OCI-LY7 (cell line): Measurements from ENCODE around the gene SPATA6L. TPM values are rescaled to one million over a fixed set of nuclear protein-coding genes. Genes with fewer than 3 reads are reported as not detected.
"Not testable (repeated sequence)": the region's sequence is repeated elsewhere in the genome, so short reads cannot be mapped to it uniquely, and the experiment has no call there.

ENCODE experiments used
- BruUV-seq: library from RNA; stranded (reverse); fragments of 400-500 nt; replicated peaks from 2 replicates; lab custom pipeline; 2021; lab: Mats Ljungman, UMichigan
- CTCF ChIA-PET: fragments of 300-600 bp; sonication (Branson Sonifier 250); formaldehyde crosslinking; loops from one replicate; lab custom pipeline; 2022; ENCODE audit warnings: antibody characterized with exemption; ENCODE audit not compliant: unreplicated experiment; lab: Charles Lee
- POLR2A ChIA-PET: fragments of 300-600 bp; sonication (Branson Sonifier 250); formaldehyde crosslinking; loops from one replicate; lab custom pipeline; 2022; ENCODE audit warnings: antibody characterized with exemption; lab: Charles Lee
- DNase-seq: peaks from one replicate; pipeline ENCODE4 v3.0.0-alpha.2; 2015; ENCODE audit warnings: low spot score
- H2AFZ ChIP-seq: fragments of 200-600 bp; sonication (generic), shearing (Covaris generic); 2 replicates; pipeline ENCODE4 v1.6.1; 2014; ENCODE audit warnings: mild to moderate bottlenecking, antibody characterized with exemption, low read length, moderate library complexity
- H3K27ac ChIP-seq: fragments of 200-600 bp; sonication (generic); 2 replicates; pipeline ENCODE4 v1.5.1; 2014; ENCODE audit warnings: mixed run types, low read depth, mild to moderate bottlenecking, moderate library complexity, low read length, inconsistent platforms; ENCODE audit not compliant: poor library complexity, severe bottlenecking
- H3K36me3 ChIP-seq: fragments of 200-600 bp; sonication (generic); 2 replicates; pipeline ENCODE4 v1.6.1; 2014; ENCODE audit warnings: mild to moderate bottlenecking, antibody characterized with exemption, low read length, moderate library complexity, mixed read lengths; ENCODE audit not compliant: insufficient read depth
- H3K4me1 ChIP-seq: fragments of 200-600 bp; sonication (generic); 2 replicates; pipeline ENCODE4 v1.5.1; 2014; ENCODE audit warnings: mild to moderate bottlenecking, low read length; ENCODE audit not compliant: insufficient read depth, poor library complexity, severe bottlenecking
- H3K4me2 ChIP-seq: fragments of 200-600 bp; sonication (generic); 2 replicates; pipeline ENCODE4 v1.6.1; 2014; ENCODE audit warnings: mild to moderate bottlenecking, low read length
- H3K4me3 ChIP-seq: fragments of 200-600 bp; sonication (generic); 2 replicates; pipeline ENCODE4 v1.5.1; 2014; ENCODE audit warnings: mild to moderate bottlenecking, low read depth, low read length; ENCODE audit not compliant: poor library complexity, severe bottlenecking
- H3K79me2 ChIP-seq: fragments of 200-600 bp; sonication (generic); 2 replicates; pipeline ENCODE4 v1.6.1; 2016; ENCODE audit warnings: low read depth, mild to moderate bottlenecking, low read length, moderate library complexity, mixed read lengths; ENCODE audit not compliant: insufficient read depth
- H3K9me2 ChIP-seq: fragments of 200-600 bp; sonication (generic); 2 replicates; pipeline ENCODE4 v1.6.1; 2016; ENCODE audit warnings: mild to moderate bottlenecking, low read length, mixed read lengths; ENCODE audit not compliant: insufficient read depth
- H3K9me3 ChIP-seq: fragments of 200-600 bp; sonication (generic); 2 replicates; pipeline ENCODE4 v1.6.1; 2014; ENCODE audit warnings: mild to moderate bottlenecking, mixed run types, low read length, mixed read lengths
- H4K20me1 ChIP-seq: fragments of 200-600 bp; sonication (generic); 2 replicates; pipeline ENCODE4 v1.6.1; 2014; ENCODE audit warnings: mild to moderate bottlenecking, antibody characterized with exemption, low read length, moderate library complexity, mixed read lengths; ENCODE audit not compliant: insufficient read depth
- CTCF ChIP-seq: fragments of 200-600 bp; sonication (generic); conservative IDR thresholded peaks from 2 replicates; pipeline ENCODE4 v1.5.1; 2014; ENCODE audit warnings: mild to moderate bottlenecking, antibody characterized with exemption, low read length, moderate library complexity, mixed read lengths
- EZH2phosphoT487 ChIP-seq: fragments of 200-600 bp; sonication (generic); IDR thresholded peaks from 2 replicates; pipeline ENCODE4 v1.6.1; 2018; ENCODE audit warnings: low read depth, borderline replicate concordance, mild to moderate bottlenecking, mixed run types, antibody characterized with exemption, low read length, moderate library complexity, mixed read lengths
- intact Hi-C: fragments of 100-400 bp; cut with micrococcal nuclease; formaldehyde crosslinking; loops from one replicate; pipeline ENCODE4 v1.10.0; 2022; ENCODE audit not compliant: unreplicated experiment
- total RNA-seq, 2 experiments: library from RNA; depleted of rRNA in 1 of 2; stranded (reverse); fragments of >200 nt in 1 of 2; shearing (Covaris generic) in 1 of 2; gene quantifications; 2 replicates each; pipeline ENCODE4 v1.2.3, GENCODE V29; 2014 to 2022

SPATA6L gene
- total RNA-seq, 2 experiments from 2014 or later: 0.49 TPM; not detected in 1

DNA sequence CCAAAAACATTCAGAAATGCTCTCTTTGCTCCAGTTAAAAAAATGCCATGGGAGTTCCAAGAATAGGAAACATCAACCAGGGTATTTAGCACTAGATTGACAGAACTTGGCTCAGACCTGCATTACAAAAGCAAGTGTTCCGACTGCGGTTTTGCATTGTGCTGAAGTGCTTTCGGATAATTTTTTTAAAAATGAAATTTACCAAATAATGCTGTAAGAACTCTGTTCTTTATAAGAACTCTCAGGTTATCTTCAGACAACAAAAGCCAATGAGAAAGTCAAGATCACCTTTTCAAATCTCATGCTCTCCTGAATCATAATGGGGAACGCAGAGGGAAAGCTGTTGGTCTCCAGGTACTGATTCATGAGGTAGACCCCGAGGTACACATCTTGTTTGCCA, 4.7 kb downstream of the SPATA6L start:
- Histone ChIP-seq H3K4me2 (peak overlapping the region; percentile 83), H3K4me1 (peaks cover 21% of the 10 kb centered on the region), H3K9me3 (no peaks in the 10 kb centered on the region), H3K27ac (no peak overlapping the region), H4K20me1 (no peaks in the 10 kb centered on the region), H3K9me2 (no peaks in the 10 kb centered on the region), H3K4me3 (peak overlapping the region; percentile 77), H3K79me2 (no peaks in the 10 kb centered on the region), H2AFZ (peak overlapping the region; percentile 88), H3K36me3 (no peaks in the 10 kb centered on the region)
- CTCF ChIA-PET: no interaction called here
- POLR2A ChIA-PET: interaction anchor here (0.9 kb wide), 1 partner anchor 17 kb away, joined by 3 read pairs; no protein-coding TSS in a partner anchor
- no TSS peak for BruUV-seq
- intact Hi-C loops: loop anchor here (1.0 to 5.0 kb wide), 3 partner anchors 79 to 776 kb away; partner anchors contain the start of gene PLGRKT
- TF ChIP-seq CTCF (no peak), EZH2phosphoT487 (no peak)
- DNase-seq: no peak

GRCh38 chr9:4661165-4661564, 5.1 kb downstream of the SPATA6L start:
- peaks cover 18% of the 10 kb centered on the region for H3K4me1 ChIP-seq
- ChIA-PET CTCF (no interaction called here), POLR2A (interaction anchor here (0.7 to 0.9 kb wide), 2 partner anchors 17 to 115 kb away, joined by 3 read pairs; no protein-coding TSS in a partner anchor)
- BruUV-seq: no TSS peak
- H4K20me1 ChIP-seq: no peaks in the 10 kb centered on the region
- DNase-seq: no peak
- no peak for TF ChIP-seq EZH2phosphoT487
- TF ChIP-seq CTCF: no peak
- H3K4me3 ChIP-seq: no peak overlapping the region
- H3K4me2 ChIP-seq: peak overlapping the region; percentile 83; the same call in 1 of the 2 replicates
- no peaks in the 10 kb centered on the region for H3K9me3 ChIP-seq
- no peak overlapping the region for H3K27ac ChIP-seq
- H3K36me3 ChIP-seq: no peaks in the 10 kb centered on the region
- intact Hi-C loops: loop anchor here (5.0 kb wide), 2 partner anchors 321 to 776 kb away; partner anchors contain the start of gene PLGRKT
- no peaks in the 10 kb centered on the region for H3K79me2 ChIP-seq
- H3K9me2 ChIP-seq: no peaks in the 10 kb centered on the region
- peak overlapping the region; percentile 88; the same call in 1 of the 2 replicates for H2AFZ ChIP-seq

GRCh38 chr9:4660665-4661064, 5.6 kb downstream of the SPATA6L start:
- not testable (repeated sequence) for H4K20me1 ChIP-seq

More at GRCh38 chr9:4660665-4661064, 5.6 kb downstream of the SPATA6L start:
- H3K36me3 ChIP-seq, H2AFZ ChIP-seq, BruUV-seq, CTCF ChIA-PET, H3K9me3 ChIP-seq, H3K79me2 ChIP-seq, H3K4me3 ChIP-seq, DNase-seq, H3K9me2 ChIP-seq, H3K4me2 ChIP-seq, H3K27ac ChIP-seq: not testable (repeated sequence)
- intact Hi-C loops: loop anchor here (5.0 kb wide), 2 partner anchors 322 to 777 kb away; partner anchors contain the start of gene PLGRKT
- POLR2A ChIA-PET: interaction anchor here (0.7 kb wide), 1 partner anchor 116 kb away, joined by 3 read pairs; no protein-coding TSS in a partner anchor
- peaks cover 16% of the 10 kb centered on the region for H3K4me1 ChIP-seq
